LoVo (cell line): Measurements from ENCODE around the gene GTF2H3.

Source experiments
- DNase-seq: peaks from one replicate; pipeline ENCODE4 v3.0.0-alpha.2; 2016; ENCODE audit warnings: low spot score

GTF2H3 gene

GRCh38 chr12:123645878-123646277 lies 12.2 kb downstream of the GTF2H3 start:
- DNase-seq = no peak

- DNase-seq = no peak
These were observed 14.8 kb downstream of the GTF2H3 start for GRCh38 chr12:123648401-123648800.

GRCh38 chr12:123654129-123654701 lies 20.6 kb downstream of the GTF2H3 start:
- no peak for DNase-seq

- DNase-seq = no peak
These were observed 21.8 kb downstream of the GTF2H3 start for GRCh38 chr12:123655420-123655819.

- no peak for DNase-seq
These were observed 22.8 kb downstream of the GTF2H3 start for GRCh38 chr12:123656392-123656791.

GRCh38 chr12:123657211-123657610 lies 23.6 kb downstream of the GTF2H3 start:
- DNase-seq = no peak

GRCh38 chr12:123659996-123660727 lies 26.5 kb downstream of the GTF2H3 start:
- no peak for DNase-seq

- DNase-seq = no peak
These were observed 34.1 kb downstream of the GTF2H3 start for GRCh38 chr12:123667771-123668170.

- DNase-seq = peak; percentile 98
These were observed 37.5 kb downstream of the GTF2H3 start, which contains the start of gene TCTN2 for GRCh38 chr12:123670882-123671728. TCTN2 (plus strand) TSS chr12:123671113; CDS start chr12:123671241, 128 bp downstream.

- no peak for DNase-seq
These were observed 38.2 kb downstream of the GTF2H3 start for GRCh38 chr12:123671876-123672275.

- no peak for DNase-seq
These were observed 41.8 kb downstream of the GTF2H3 start for GRCh38 chr12:123675436-123675835.

- DNase-seq = no peak
These were observed 43.1 kb downstream of the GTF2H3 start for GRCh38 chr12:123676616-123677320.

GRCh38 chr12:123678981-123679380 lies 45.4 kb downstream of the GTF2H3 start:
- DNase-seq = no peak

- DNase-seq = no peak
These were observed 48.0 kb downstream of the GTF2H3 start for GRCh38 chr12:123681605-123682004.

- no peak for DNase-seq
These were observed 50.3 kb downstream of the GTF2H3 start for GRCh38 chr12:123683964-123684363.

GRCh38 chr12:123686636-123687190 lies 53.1 kb downstream of the GTF2H3 start:
- no peak for DNase-seq

- no peak for DNase-seq
These were observed 56.7 kb downstream of the GTF2H3 start for GRCh38 chr12:123690191-123690840.

GRCh38 chr12:123696207-123696606 lies 62.6 kb downstream of the GTF2H3 start:
- DNase-seq = no peak

GRCh38 chr12:123696646-123697045 lies 63.0 kb downstream of the GTF2H3 start:
- no peak for DNase-seq

- DNase-seq = no peak
These were observed 72.3 kb downstream of the GTF2H3 start for GRCh38 chr12:123705935-123706334.

- no peak for DNase-seq
These were observed 73.8 kb downstream of the GTF2H3 start for GRCh38 chr12:123707466-123707865.
